Measurements from ENCODE around the gene NIBAN1. TPM values are rescaled to one million over a fixed set of nuclear protein-coding genes. Genes with fewer than 3 reads are reported as not detected.
A peak's percentile ranks its signal among the peaks of the same experiment; 100 is the strongest.

NIBAN1 gene, protein sequence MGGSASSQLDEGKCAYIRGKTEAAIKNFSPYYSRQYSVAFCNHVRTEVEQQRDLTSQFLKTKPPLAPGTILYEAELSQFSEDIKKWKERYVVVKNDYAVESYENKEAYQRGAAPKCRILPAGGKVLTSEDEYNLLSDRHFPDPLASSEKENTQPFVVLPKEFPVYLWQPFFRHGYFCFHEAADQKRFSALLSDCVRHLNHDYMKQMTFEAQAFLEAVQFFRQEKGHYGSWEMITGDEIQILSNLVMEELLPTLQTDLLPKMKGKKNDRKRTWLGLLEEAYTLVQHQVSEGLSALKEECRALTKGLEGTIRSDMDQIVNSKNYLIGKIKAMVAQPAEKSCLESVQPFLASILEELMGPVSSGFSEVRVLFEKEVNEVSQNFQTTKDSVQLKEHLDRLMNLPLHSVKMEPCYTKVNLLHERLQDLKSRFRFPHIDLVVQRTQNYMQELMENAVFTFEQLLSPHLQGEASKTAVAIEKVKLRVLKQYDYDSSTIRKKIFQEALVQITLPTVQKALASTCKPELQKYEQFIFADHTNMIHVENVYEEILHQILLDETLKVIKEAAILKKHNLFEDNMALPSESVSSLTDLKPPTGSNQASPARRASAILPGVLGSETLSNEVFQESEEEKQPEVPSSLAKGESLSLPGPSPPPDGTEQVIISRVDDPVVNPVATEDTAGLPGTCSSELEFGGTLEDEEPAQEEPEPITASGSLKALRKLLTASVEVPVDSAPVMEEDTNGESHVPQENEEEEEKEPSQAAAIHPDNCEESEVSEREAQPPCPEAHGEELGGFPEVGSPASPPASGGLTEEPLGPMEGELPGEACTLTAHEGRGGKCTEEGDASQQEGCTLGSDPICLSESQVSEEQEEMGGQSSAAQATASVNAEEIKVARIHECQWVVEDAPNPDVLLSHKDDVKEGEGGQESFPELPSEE
- total RNA-seq (10 to 100 TPM; 19.6 to 35.0 TPM), polyA plus RNA-seq (ENCODE audit: insufficient read length in 2 of 2) (1 to 10 TPM; 4.1 to 6.2 TPM)
- long read RNA-seq, donor 1, full-length matches to known transcripts, result 1 of 1 reads
- long read RNA-seq, donor 1, partial matches to known transcripts, result 0 of 1 reads
- long read RNA-seq, donor 1, other reads (novel, unspliced or antisense), result 0 of 1 reads
- long read RNA-seq, donor 2, result 0 reads
- long read RNA-seq, donor 3, result 0 reads
- long read RNA-seq, donor 4, full-length matches to known transcripts, result 2 of 2 reads
- long read RNA-seq, donor 4, partial matches to known transcripts, result 0 of 2 reads
- long read RNA-seq, donor 4, other reads (novel, unspliced or antisense), result 0 of 2 reads

DNA sequence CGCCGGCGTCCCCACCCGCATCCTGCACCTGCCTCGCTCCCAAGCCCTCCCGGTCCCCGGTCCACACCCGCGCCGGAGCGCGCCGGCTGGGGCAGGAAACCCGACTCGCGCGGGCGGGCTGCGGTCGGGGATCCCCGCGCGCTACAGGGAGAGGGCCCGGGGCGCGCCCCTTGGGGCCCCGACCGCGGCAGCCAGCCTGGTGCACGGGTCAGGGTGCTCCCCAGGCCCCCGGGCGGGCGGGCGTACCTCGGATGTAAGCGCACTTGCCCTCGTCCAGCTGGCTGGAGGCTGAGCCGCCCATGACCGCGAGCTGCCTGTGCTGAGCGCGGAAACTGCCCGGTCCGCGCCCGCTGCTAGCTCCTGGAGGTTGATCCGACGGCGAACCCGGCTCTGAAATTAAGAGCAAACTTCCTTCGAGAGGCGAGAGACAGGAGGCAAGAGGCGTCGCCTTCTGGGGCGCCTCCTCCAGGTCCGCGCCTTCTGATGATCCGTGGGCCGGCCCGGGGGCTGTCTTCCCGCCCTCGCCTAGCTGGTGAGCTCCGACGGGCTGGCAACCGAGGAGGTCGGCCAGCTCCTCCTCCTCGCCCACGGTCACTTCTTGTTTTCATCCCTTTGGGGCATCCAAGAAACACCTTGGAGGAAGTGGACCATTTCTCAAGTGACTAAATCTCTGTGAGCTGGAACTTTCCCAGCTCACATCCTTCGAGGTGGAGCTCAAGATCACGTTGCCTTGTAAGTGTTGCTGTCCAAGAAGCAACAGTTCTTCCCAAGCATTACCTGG is at the start of gene NIBAN1:
Gene NIBAN1 (minus strand): TSS at position 453 of the 781 bp plus-strand sequence. CDS start 152 bp downstream, at position 301.
- 2% methylated on average over 70 of the region's 70 CpGs for WGBS (ENCODE audit: insufficient coverage)
- DNase-seq (ENCODE audit: low read depth in 4 of 6, low spot score in 6 of 6), result peak in 2 of 6 donors; percentile 22 to 48
- no peaks in the 10 kb centered on the region for H3K36me3 ChIP-seq (ENCODE audit: control insufficient read depth, insufficient read depth, low read length)
- peaks cover 28% of the 10 kb centered on the region for H3K27me3 ChIP-seq (ENCODE audit: control insufficient read depth, insufficient read depth, low read length)
- H3K9me3 ChIP-seq (ENCODE audit: control insufficient read depth, insufficient read depth, low read length), result no peaks in the 10 kb centered on the region
- peak within 1 kb of the TSS; percentile 61 for H3K27ac ChIP-seq (ENCODE audit: low read depth, low read length)
- H3K4me3 ChIP-seq (ENCODE audit: low read depth, low read length), result peak within 1 kb of the TSS; percentile 63
- peaks cover 9% of the 10 kb centered on the region for H3K4me1 ChIP-seq (ENCODE audit: control insufficient read depth, insufficient read depth, low read length)

DNA sequence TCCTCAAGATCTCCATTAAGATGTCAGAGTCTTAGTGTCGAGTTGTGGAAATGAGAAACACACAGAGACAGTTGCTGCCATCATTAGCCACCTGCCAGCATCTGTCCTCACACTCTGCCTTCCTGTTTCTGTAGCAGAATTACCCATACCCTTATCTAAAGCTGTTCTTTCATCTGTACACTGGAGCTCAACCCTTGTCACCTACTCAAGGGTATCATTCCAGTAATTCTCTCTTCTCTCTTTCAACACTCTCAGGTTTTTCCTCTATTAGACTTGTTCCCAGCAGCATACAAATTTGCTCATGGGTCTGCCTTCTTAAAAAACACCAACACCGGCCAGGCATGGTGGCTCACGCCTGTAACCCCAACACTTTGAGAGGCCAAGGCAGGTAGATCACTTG is 43.7 kb upstream of the NIBAN1 start:
- H3K27me3 ChIP-seq (ENCODE audit: control insufficient read depth, insufficient read depth, low read length), result no peaks in the 10 kb centered on the region
- 100% methylated on average over 2 of the region's 3 CpGs for WGBS (ENCODE audit: insufficient coverage)
- H3K4me3 ChIP-seq (ENCODE audit: low read depth, low read length), result no peak overlapping the region
- no peaks in the 10 kb centered on the region for H3K9me3 ChIP-seq (ENCODE audit: control insufficient read depth, insufficient read depth, low read length)
- no peaks in the 10 kb centered on the region for H3K36me3 ChIP-seq (ENCODE audit: control insufficient read depth, insufficient read depth, low read length)
- H3K4me1 ChIP-seq (ENCODE audit: control insufficient read depth, insufficient read depth, low read length), result no peaks in the 10 kb centered on the region
- DNase-seq (ENCODE audit: low read depth in 4 of 6, low spot score in 6 of 6), result peak in 1 of 6 donors; percentile 35
- H3K27ac ChIP-seq (ENCODE audit: low read depth, low read length), result no peak overlapping the region

DNA sequence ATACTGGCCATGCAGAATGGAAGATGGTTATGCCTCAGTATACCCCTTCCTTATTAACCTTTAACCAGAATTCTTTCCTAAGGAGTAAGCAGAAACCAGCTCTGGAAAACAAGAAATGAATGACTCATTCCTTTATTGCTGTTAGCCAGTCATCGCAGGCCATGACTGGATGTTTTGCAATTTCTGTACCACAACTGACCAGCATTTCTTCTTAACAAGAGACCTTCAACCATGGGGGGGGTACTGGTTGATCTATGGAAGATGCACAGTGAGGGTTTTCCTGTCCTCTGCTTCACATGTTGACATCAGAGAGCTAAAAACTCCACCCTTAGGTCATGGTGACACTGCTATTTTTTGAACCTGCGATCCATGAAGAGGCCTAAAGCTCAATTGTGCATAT is 43.0 kb upstream of the NIBAN1 start:
- H3K4me1 ChIP-seq (ENCODE audit: control insufficient read depth, insufficient read depth, low read length), result no peaks in the 10 kb centered on the region
- no CpG with 5 or more reads among the region's 2 CpGs for WGBS (ENCODE audit: insufficient coverage)
- no peaks in the 10 kb centered on the region for H3K9me3 ChIP-seq (ENCODE audit: control insufficient read depth, insufficient read depth, low read length)
- DNase-seq (ENCODE audit: low read depth in 4 of 6, low spot score in 6 of 6), result no peak
- H3K4me3 ChIP-seq (ENCODE audit: low read depth, low read length), result no peak overlapping the region
- no peak overlapping the region for H3K27ac ChIP-seq (ENCODE audit: low read depth, low read length)
- no peaks in the 10 kb centered on the region for H3K27me3 ChIP-seq (ENCODE audit: control insufficient read depth, insufficient read depth, low read length)
- no peaks in the 10 kb centered on the region for H3K36me3 ChIP-seq (ENCODE audit: control insufficient read depth, insufficient read depth, low read length)

DNA sequence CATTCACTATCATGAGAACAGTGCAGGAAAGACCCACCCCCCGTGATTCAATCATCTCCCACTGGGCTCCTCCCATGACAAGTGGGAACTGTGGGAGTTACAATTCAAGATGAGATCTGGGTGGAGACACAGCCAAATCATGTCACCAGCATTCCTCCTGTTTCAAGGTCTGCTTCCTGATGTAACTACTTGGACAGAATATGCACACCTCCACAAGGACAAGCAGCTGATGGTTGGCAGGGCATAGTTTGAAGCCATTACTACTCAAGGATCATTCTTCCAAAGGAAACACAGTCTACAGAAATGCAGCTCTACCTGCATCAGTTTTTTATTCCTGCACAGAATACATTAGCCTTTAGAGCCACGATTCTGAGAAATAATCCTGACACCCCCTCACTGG is 42.6 kb upstream of the NIBAN1 start:
- no peak for DNase-seq (ENCODE audit: low read depth in 4 of 6, low spot score in 6 of 6)
- Histone ChIP-seq H3K4me1 (ENCODE audit: control insufficient read depth, insufficient read depth, low read length) (no peaks in the 10 kb centered on the region), H3K27me3 (ENCODE audit: control insufficient read depth, insufficient read depth, low read length) (no peaks in the 10 kb centered on the region), H3K9me3 (ENCODE audit: control insufficient read depth, insufficient read depth, low read length) (no peaks in the 10 kb centered on the region), H3K4me3 (ENCODE audit: low read depth, low read length) (no peak overlapping the region), H3K36me3 (ENCODE audit: control insufficient read depth, insufficient read depth, low read length) (no peaks in the 10 kb centered on the region), H3K27ac (ENCODE audit: low read depth, low read length) (no peak overlapping the region)
- WGBS (ENCODE audit: insufficient coverage), result no CpG with 5 or more reads among the region's 2 CpGs

DNA sequence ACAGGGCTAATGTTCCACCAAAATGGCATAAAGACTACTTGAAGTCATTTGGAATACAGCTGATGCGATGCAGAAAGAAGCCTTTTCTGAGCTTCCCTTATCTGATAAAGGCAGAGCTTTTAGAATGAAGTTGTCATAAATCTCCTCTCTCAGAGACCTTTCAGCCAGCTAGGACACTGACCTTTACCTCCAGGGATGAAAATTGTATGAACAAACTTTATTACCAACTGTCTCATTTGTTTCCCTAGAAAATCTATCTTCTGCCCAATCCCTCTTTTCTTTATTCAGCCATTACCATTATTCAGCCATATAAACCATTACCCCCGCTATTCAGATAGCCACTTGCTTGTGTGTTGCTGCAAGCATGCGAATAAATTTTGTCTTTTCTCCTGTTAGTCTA is 41.3 kb upstream of the NIBAN1 start:
- H3K36me3 ChIP-seq (ENCODE audit: control insufficient read depth, insufficient read depth, low read length), result no peaks in the 10 kb centered on the region
- H3K27me3 ChIP-seq (ENCODE audit: control insufficient read depth, insufficient read depth, low read length), result no peaks in the 10 kb centered on the region
- no peaks in the 10 kb centered on the region for H3K9me3 ChIP-seq (ENCODE audit: control insufficient read depth, insufficient read depth, low read length)
- no peak overlapping the region for H3K27ac ChIP-seq (ENCODE audit: low read depth, low read length)
- WGBS (ENCODE audit: insufficient coverage), result no CpG with 5 or more reads among the region's 3 CpGs
- peak in 1 of 6 donors; percentile 19 for DNase-seq (ENCODE audit: low read depth in 4 of 6, low spot score in 6 of 6)
- H3K4me1 ChIP-seq (ENCODE audit: control insufficient read depth, insufficient read depth, low read length), result no peaks in the 10 kb centered on the region
- no peak overlapping the region for H3K4me3 ChIP-seq (ENCODE audit: low read depth, low read length)

DNA sequence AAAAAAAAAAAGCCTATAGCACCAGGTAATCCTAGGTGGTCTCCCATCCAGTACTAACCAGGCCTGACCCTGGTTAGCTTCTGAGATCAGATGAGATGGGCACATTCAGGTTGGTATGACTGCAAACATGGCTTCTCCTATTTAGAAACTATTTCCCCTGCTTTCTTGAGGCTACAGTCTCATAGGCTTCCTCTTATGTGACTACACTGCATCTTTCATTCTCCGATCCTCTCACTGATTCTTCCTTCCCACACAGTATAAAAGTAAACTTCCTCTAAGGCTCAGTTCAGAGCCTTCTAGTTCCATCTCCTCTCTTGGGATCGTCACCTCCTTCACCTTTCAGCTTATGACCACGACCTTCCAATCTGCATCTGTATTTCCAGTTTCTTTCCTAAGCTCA is 40.6 kb upstream of the NIBAN1 start:
- no peaks in the 10 kb centered on the region for H3K4me1 ChIP-seq (ENCODE audit: control insufficient read depth, insufficient read depth, low read length)
- DNase-seq (ENCODE audit: low read depth in 4 of 6, low spot score in 6 of 6), result no peak
- no peak overlapping the region for H3K4me3 ChIP-seq (ENCODE audit: low read depth, low read length)

DNA sequence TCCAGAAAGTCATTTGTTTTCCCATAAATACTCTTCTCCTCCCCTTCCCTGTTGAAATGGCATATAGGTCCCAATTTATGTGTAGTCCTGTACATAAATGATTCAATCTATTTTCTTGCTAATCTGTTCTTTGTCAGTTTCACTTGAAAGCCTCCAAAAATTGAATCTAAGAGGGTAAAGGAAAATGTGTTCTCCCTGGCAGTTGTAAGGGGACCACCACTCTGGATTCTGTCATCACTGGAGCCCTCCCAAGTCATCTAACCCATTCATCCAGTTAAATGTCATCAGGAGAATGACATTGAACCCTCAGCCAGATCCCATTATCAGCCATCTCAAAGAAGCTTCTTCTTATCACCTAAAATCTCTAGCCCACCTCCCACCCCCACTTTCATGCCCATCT is 36.1 kb upstream of the NIBAN1 start:
- H3K36me3 ChIP-seq (ENCODE audit: control insufficient read depth, insufficient read depth, low read length), result no peaks in the 10 kb centered on the region
- no peak for DNase-seq (ENCODE audit: low read depth in 4 of 6, low spot score in 6 of 6)
- H3K4me1 ChIP-seq (ENCODE audit: control insufficient read depth, insufficient read depth, low read length), result no peaks in the 10 kb centered on the region
- H3K9me3 ChIP-seq (ENCODE audit: control insufficient read depth, insufficient read depth, low read length), result no peaks in the 10 kb centered on the region
- H3K27ac ChIP-seq (ENCODE audit: low read depth, low read length), result no peak overlapping the region
- no peak overlapping the region for H3K4me3 ChIP-seq (ENCODE audit: low read depth, low read length)
- no peaks in the 10 kb centered on the region for H3K27me3 ChIP-seq (ENCODE audit: control insufficient read depth, insufficient read depth, low read length)

More for the DNA sequence above, 40.6 kb upstream of the NIBAN1 start:
- Histone ChIP-seq H3K36me3 (ENCODE audit: control insufficient read depth, insufficient read depth, low read length) (no peaks in the 10 kb centered on the region), H3K27me3 (ENCODE audit: control insufficient read depth, insufficient read depth, low read length) (no peaks in the 10 kb centered on the region), H3K27ac (ENCODE audit: low read depth, low read length) (no peak overlapping the region), H3K9me3 (ENCODE audit: control insufficient read depth, insufficient read depth, low read length) (no peaks in the 10 kb centered on the region)
- 76% methylated on average over 3 of the region's 3 CpGs for WGBS (ENCODE audit: insufficient coverage)

DNA sequence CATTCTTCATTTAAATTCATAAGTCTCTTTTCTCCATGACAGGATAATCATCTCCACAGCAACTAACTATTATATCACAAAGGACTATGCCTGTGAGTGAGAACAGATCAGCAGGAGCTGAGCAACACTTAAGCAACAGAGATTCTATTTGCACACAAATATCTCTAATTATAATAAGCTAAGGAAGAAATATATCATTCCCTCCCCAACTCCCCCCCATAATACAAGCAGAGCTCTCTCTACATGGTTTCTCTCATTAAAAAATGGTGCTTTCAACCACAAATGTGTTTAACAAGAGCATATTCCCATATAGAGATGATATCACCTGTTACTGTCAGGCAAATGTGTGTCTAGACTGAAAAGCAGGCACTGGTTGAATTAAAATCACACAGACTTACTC is 34.5 kb upstream of the NIBAN1 start:
- Histone ChIP-seq H3K36me3 (ENCODE audit: control insufficient read depth, insufficient read depth, low read length) (no peaks in the 10 kb centered on the region), H3K27ac (ENCODE audit: low read depth, low read length) (no peak overlapping the region), H3K9me3 (ENCODE audit: control insufficient read depth, insufficient read depth, low read length) (no peaks in the 10 kb centered on the region), H3K27me3 (ENCODE audit: control insufficient read depth, insufficient read depth, low read length) (no peaks in the 10 kb centered on the region), H3K4me1 (ENCODE audit: control insufficient read depth, insufficient read depth, low read length) (no peaks in the 10 kb centered on the region), H3K4me3 (ENCODE audit: low read depth, low read length) (no peak overlapping the region)
- peak in 2 of 6 donors; percentile 27 to 85 for DNase-seq (ENCODE audit: low read depth in 4 of 6, low spot score in 6 of 6)
